Progenitor cell of endocrine pancreas (in vitro differentiated cells): ENCODE results near the gene EPRS1. TPM values are rescaled to one million over a fixed set of nuclear protein-coding genes. Genes with fewer than 3 reads are reported as not detected.

Experiments used
- DNase-seq: peaks from one replicate; pipeline ENCODE4 v3.0.0; 2021; ENCODE audit warnings: low spot score; ENCODE audit not compliant: unreplicated experiment
- H3K27ac Mint-ChIP-seq: 2 replicates; pipeline ENCODE4 v1.8.0; 2021; ENCODE audit warnings: mild to moderate bottlenecking, moderate library complexity, mixed read lengths
- H3K27me3 Mint-ChIP-seq: 2 replicates; pipeline ENCODE4 v1.8.0; 2021; ENCODE audit warnings: mixed read lengths
- H3K36me3 Mint-ChIP-seq: 2 replicates; pipeline ENCODE4 v1.8.0; 2022; ENCODE audit warnings: mixed read lengths; ENCODE audit not compliant: insufficient read depth
- H3K4me1 Mint-ChIP-seq: 2 replicates; pipeline ENCODE4 v1.8.0; 2021; ENCODE audit warnings: low read depth, mixed read lengths
- H3K4me3 Mint-ChIP-seq: 2 replicates; pipeline ENCODE4 v1.8.0; 2021; ENCODE audit warnings: low read depth, mild to moderate bottlenecking, moderate library complexity, mixed read lengths
- H3K9me3 Mint-ChIP-seq: 2 replicates; pipeline ENCODE4 v1.8.0; 2021; ENCODE audit warnings: low read depth, mixed read lengths
- total RNA-seq: library from RNA; stranded (reverse); gene quantifications from 2 replicates; pipeline ENCODE4 v1.2.1, GENCODE V29; 2021
- TF ChIP-seq, protein P1 (sequence below): fragments of 200-600 bp; sonication (generic); IDR thresholded peaks from one replicate; pipeline ENCODE4 v1.5.0; 2021; ENCODE audit warnings: antibody characterized with exemption, mild to moderate bottlenecking; ENCODE audit not compliant: unreplicated experiment

EPRS1 gene
- total RNA-seq, 1 donor from 2014 or later: 103 TPM

DNA sequence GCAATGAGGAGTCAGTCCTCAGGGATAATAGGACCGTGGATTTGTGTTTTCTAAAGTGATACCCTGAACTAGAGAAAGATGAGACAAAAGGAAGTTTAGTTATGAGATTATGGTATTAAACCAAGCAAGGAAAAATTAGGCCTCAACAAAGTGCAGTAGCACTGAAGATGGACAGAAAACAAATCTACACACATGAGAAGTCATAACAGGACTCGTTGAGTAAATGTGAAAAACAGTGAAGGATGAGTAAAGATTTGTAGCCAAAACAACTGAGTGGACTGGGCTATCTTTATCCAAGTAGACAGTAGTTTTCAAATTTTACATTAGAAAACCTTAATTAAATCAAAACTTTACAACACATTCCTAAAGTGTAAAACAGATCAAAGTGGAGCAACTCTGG is 15.0 kb downstream of the EPRS1 start:
- H3K27me3 Mint-ChIP-seq: no peaks in the 10 kb centered on the region
- peaks cover 18% of the 10 kb centered on the region for H3K36me3 Mint-ChIP-seq
- TF ChIP-seq, protein P1, sequence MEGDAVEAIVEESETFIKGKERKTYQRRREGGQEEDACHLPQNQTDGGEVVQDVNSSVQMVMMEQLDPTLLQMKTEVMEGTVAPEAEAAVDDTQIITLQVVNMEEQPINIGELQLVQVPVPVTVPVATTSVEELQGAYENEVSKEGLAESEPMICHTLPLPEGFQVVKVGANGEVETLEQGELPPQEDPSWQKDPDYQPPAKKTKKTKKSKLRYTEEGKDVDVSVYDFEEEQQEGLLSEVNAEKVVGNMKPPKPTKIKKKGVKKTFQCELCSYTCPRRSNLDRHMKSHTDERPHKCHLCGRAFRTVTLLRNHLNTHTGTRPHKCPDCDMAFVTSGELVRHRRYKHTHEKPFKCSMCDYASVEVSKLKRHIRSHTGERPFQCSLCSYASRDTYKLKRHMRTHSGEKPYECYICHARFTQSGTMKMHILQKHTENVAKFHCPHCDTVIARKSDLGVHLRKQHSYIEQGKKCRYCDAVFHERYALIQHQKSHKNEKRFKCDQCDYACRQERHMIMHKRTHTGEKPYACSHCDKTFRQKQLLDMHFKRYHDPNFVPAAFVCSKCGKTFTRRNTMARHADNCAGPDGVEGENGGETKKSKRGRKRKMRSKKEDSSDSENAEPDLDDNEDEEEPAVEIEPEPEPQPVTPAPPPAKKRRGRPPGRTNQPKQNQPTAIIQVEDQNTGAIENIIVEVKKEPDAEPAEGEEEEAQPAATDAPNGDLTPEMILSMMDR: no peak
- no peak overlapping the region for H3K27ac Mint-ChIP-seq
- no peak overlapping the region for H3K4me3 Mint-ChIP-seq
- no peaks in the 10 kb centered on the region for H3K9me3 Mint-ChIP-seq
- H3K4me1 Mint-ChIP-seq: peaks cover 7% of the 10 kb centered on the region
- DNase-seq: no peak

DNA sequence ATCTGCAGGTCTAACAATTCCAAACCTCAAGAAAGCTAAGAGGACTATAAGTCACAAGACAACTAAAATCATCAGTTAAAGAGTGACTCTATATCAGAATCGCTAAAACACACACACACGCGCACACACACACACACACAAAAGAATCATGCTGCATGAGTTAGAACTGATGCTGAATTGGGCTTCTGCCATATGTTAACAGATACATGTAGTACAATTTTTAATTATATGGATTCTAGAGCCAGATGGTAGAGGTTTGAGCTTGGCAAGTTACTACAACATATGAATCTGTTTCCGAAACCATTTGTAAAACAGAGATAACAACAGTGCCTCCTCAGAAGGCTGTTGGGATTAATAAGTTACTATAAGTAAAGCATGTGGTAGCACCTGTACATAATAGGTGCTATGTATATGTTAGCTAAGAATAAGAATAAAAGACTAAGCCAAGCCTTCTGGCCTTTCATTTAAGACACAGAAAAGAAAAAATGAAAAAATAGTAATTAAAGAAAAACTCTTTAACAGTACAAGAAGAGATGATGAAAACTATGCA is 17.9 kb downstream of the EPRS1 start:
- Mint-ChIP-seq H3K4me3 (no peak overlapping the region), H3K27ac (peak overlapping the region; percentile 60), H3K27me3 (no peaks in the 10 kb centered on the region), H3K9me3 (no peaks in the 10 kb centered on the region), H3K4me1 (peaks cover 7% of the 10 kb centered on the region), H3K36me3 (peaks cover 25% of the 10 kb centered on the region)
- TF ChIP-seq, protein P1: no peak
- DNase-seq: no peak

DNA sequence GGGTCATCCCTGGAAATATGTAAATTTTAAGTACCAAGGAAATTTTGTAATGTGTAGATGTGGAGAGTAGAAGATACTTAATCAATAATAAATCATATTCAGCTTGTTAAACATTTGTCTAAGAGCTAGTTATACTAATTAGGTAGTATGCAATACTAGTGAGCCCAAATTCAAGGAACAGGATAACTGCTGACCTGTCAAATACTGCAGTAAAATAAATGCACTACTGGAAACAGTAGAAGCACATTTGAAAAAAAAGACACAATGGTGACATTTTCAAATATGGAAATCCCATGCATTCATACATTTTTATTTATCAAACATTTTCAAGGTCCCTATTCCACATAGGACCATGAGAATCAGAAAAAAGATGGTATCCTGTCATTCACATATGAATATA is 27.2 kb downstream of the EPRS1 start:
- H3K4me3 Mint-ChIP-seq: no peak overlapping the region
- H3K4me1 Mint-ChIP-seq: peaks cover 2% of the 10 kb centered on the region
- H3K27me3 Mint-ChIP-seq: no peaks in the 10 kb centered on the region
- TF ChIP-seq, protein P1: no peak
- no peak for DNase-seq
- H3K9me3 Mint-ChIP-seq: no peaks in the 10 kb centered on the region
- H3K36me3 Mint-ChIP-seq: peaks cover 25% of the 10 kb centered on the region
- H3K27ac Mint-ChIP-seq: no peak overlapping the region

DNA sequence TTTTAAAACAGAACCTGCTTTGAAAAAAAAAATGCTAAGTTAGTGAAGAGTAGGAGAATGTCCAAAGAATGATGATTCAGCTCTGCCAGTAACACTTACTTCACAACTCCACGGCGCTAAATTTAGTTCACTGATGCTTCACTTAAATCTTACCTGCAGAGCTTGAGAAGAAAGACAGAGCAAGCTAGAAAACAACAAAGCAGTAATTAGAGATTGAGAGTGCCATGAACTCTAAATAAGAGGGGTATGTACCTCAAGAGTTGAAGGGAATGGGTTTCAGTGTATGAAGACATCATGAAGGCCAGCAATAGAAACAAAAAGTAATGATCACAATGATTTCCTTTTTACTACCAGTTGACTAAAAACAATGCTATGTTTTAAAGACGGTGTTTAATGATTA is 32.8 kb downstream of the EPRS1 start:
- Mint-ChIP-seq H3K27me3 (no peaks in the 10 kb centered on the region), H3K36me3 (peaks cover 23% of the 10 kb centered on the region), H3K27ac (peak overlapping the region; percentile 45), H3K4me3 (no peak overlapping the region), H3K9me3 (no peaks in the 10 kb centered on the region), H3K4me1 (no peaks in the 10 kb centered on the region)
- DNase-seq: no peak
- TF ChIP-seq, protein P1: no peak

DNA sequence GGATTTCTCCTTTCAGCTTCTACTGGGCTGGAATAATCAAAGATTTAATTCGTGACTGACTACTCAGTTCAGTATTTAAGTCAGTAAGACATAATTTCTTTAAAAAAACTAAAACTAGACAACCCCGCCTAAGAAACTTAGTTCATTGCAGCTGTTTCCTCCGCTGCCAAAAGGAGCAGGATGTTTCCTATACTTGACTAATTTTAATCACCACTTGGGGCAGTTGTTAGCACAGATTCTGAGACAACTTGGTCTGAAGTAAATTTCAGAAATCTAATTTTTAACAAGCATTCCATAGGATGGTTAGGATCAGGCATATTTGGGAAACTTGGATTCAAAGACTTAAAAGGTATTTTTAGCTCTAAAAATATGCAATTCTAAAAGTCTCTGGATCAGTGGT is 34.0 kb downstream of the EPRS1 start:
- H3K36me3 Mint-ChIP-seq: peaks cover 25% of the 10 kb centered on the region

More for the DNA sequence above, 34.0 kb downstream of the EPRS1 start:
- no peak for DNase-seq
- TF ChIP-seq, protein P1: no peak
- no peak overlapping the region for H3K27ac Mint-ChIP-seq
- H3K4me3 Mint-ChIP-seq: no peak overlapping the region
- peaks cover 4% of the 10 kb centered on the region for H3K4me1 Mint-ChIP-seq
- no peaks in the 10 kb centered on the region for H3K9me3 Mint-ChIP-seq
- H3K27me3 Mint-ChIP-seq: no peaks in the 10 kb centered on the region
